Osteocyte (in vitro differentiated cells): Measurements from ENCODE around the gene PLEKHG4B. TPM values are rescaled to one million over a fixed set of nuclear protein-coding genes. Genes with fewer than 3 reads are reported as not detected.

ENCODE experiments used
- DNase-seq: peaks from one replicate; pipeline ENCODE4 v3.0.0; 2021; ENCODE audit warnings: mixed read lengths; ENCODE audit not compliant: unreplicated experiment; ENCODE audit errors: extremely low spot score
- H3K27ac Mint-ChIP-seq: one replicate; pipeline ENCODE4 v1.8.0; 2021; ENCODE audit warnings: mild to moderate bottlenecking, mixed read lengths; ENCODE audit not compliant: unreplicated experiment
- H3K27me3 Mint-ChIP-seq: one replicate; pipeline ENCODE4 v1.8.0; 2021; ENCODE audit warnings: mixed read lengths; ENCODE audit not compliant: unreplicated experiment
- H3K36me3 Mint-ChIP-seq: one replicate; pipeline ENCODE4 v1.8.0; 2021; ENCODE audit warnings: mixed read lengths; ENCODE audit not compliant: unreplicated experiment
- H3K4me1 Mint-ChIP-seq: one replicate; pipeline ENCODE4 v1.8.0; 2021; ENCODE audit warnings: mixed read lengths; ENCODE audit not compliant: unreplicated experiment
- H3K4me3 Mint-ChIP-seq: one replicate; pipeline ENCODE4 v1.8.0; 2021; ENCODE audit warnings: mild to moderate bottlenecking, moderate library complexity, mixed read lengths; ENCODE audit not compliant: unreplicated experiment
- H3K9me3 Mint-ChIP-seq: one replicate; pipeline ENCODE4 v1.8.0; 2021; ENCODE audit warnings: mixed read lengths; ENCODE audit not compliant: unreplicated experiment
- total RNA-seq: library from RNA; stranded (reverse); gene quantifications from 2 replicates; pipeline ENCODE4 v1.2.1, GENCODE V29; 2021
- TF ChIP-seq, protein P1 (sequence below): fragments of 200-600 bp; sonication (generic); IDR thresholded peaks from 2 replicates; pipeline ENCODE4 v1.5.0; 2021; ENCODE audit warnings: antibody characterized with exemption, mild to moderate bottlenecking, moderate library complexity

Gene PLEKHG4B
- total RNA-seq, 1 donor from 2014 or later, result 4.5 TPM

DNA sequence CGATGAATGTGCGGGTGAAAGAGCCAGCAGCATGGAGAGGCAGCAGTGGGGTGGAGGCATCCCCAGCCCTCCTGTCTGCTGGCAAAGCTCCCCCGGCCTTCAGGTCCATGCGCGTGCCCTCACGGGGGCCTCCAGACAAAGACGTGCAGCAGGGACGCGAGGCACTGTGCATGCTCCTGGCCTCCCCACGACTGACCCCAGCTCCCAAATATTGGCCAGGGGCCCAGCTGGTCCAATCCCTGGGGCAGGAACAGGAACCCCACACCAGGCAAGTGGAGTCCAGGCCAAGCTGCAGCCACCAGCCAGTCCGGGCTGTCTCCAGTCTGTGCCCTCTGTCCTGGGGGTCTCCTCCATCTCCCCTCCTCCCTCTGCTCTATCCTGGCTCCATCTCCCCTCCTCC is 65.8 kb downstream of the PLEKHG4B start:
- H3K4me3 Mint-ChIP-seq, result no peak overlapping the region
- TF ChIP-seq, protein P1, sequence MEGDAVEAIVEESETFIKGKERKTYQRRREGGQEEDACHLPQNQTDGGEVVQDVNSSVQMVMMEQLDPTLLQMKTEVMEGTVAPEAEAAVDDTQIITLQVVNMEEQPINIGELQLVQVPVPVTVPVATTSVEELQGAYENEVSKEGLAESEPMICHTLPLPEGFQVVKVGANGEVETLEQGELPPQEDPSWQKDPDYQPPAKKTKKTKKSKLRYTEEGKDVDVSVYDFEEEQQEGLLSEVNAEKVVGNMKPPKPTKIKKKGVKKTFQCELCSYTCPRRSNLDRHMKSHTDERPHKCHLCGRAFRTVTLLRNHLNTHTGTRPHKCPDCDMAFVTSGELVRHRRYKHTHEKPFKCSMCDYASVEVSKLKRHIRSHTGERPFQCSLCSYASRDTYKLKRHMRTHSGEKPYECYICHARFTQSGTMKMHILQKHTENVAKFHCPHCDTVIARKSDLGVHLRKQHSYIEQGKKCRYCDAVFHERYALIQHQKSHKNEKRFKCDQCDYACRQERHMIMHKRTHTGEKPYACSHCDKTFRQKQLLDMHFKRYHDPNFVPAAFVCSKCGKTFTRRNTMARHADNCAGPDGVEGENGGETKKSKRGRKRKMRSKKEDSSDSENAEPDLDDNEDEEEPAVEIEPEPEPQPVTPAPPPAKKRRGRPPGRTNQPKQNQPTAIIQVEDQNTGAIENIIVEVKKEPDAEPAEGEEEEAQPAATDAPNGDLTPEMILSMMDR, result no peak
- no peaks in the 10 kb centered on the region for H3K9me3 Mint-ChIP-seq
- no peaks in the 10 kb centered on the region for H3K27me3 Mint-ChIP-seq
- H3K27ac Mint-ChIP-seq, result no peak overlapping the region
- peaks cover 35% of the 10 kb centered on the region for H3K4me1 Mint-ChIP-seq
- no peak for DNase-seq
- H3K36me3 Mint-ChIP-seq, result peaks cover 5% of the 10 kb centered on the region

DNA sequence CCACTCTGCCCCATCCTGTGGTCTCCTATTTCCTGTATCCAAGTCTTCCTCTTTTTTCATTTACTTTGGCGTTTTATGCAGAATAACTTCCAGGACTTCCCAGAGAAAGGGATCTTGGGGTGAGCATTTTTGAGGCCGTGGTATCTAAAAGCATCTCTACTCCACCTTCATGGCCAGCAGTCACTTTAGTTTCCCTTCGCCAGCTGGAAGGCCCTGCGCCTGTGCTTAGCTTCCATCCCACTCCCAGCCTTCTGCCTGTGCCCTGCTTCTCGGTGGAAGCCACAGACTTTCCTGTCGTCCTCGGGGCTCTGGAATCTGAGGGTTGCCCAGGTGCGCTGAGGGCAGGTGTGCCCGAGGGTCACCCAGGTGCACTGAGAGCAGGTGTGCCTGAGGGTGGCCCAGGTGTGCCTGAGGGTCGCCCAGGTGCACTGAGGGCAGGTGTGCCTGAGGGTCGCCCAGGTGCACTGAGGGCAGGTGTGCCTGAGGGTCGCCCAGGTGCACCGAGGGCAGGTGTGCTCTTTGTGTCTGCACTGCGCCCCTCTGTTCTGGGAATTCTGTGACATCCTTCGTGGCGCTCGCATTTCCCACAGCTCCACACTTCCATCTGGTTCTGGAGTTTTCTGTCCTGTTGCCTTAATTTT is 67.0 kb downstream of the PLEKHG4B start:
- H3K4me1 Mint-ChIP-seq, result peaks cover 29% of the 10 kb centered on the region
- no peaks in the 10 kb centered on the region for H3K9me3 Mint-ChIP-seq
- TF ChIP-seq, protein P1, result no peak
- H3K36me3 Mint-ChIP-seq, result peaks cover 5% of the 10 kb centered on the region
- DNase-seq, result peak; percentile 53
- H3K27ac Mint-ChIP-seq, result no peak overlapping the region
- no peak overlapping the region for H3K4me3 Mint-ChIP-seq
- H3K27me3 Mint-ChIP-seq, result no peaks in the 10 kb centered on the region

DNA sequence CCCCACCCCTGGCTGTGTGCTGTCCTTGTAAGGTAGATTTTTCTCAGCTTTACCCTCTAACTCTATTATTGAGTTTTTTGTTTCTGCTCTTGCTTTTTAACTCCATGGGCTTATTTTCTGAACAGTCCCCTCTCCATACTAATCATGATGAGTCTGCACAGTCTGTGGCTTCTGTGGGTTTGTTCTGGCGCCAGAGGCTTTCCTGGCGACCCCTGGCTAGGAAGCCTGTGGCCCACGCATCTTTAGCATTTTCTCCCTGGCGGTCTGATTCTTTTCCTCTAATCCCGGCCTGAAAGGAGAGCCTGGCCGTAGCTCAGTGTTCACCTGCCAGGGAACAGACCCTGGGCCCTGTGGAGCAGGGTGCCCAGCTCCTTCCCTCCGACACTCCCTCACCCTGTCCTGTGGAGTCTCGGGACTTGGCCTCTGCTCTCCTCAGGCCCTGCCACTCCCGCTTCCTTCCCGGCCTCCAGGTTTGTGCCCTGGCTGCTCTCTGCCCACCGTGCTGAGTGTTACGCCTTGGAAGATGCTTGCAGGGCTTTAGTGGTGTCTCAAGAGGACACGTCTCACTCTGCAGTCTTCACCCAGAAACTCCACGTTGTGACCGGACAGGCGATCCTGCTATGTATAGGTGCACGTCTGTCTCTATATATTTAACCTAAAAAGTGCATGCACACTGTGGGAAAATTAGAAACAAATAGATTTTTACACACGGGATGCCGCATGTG is 67.6 kb downstream of the PLEKHG4B start:
- Mint-ChIP-seq H3K27ac (peak overlapping the region; percentile 58), H3K4me1 (peaks cover 24% of the 10 kb centered on the region), H3K4me3 (no peak overlapping the region), H3K9me3 (no peaks in the 10 kb centered on the region), H3K27me3 (no peaks in the 10 kb centered on the region), H3K36me3 (peaks cover 5% of the 10 kb centered on the region)
- TF ChIP-seq, protein P1, result no peak
- no peak for DNase-seq

DNA sequence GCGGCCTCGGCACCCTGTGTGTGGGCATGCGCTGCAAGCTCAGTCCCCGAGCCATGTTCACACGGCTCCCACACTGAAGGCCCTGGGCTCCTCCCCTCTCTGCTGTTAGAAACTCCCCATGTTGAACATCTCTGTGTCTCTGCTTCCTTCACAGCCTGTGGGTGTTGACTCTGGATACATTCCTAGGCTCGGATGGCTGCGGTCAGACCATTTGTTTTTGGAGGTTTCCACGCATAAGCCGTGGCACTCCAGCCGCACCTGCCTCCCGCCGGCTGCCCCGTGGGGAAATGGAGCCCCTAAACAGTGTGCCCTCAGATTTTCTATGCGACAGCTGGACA is 68.2 kb downstream of the PLEKHG4B start:
- H3K4me3 Mint-ChIP-seq, result no peak overlapping the region
- no peak for DNase-seq
- H3K36me3 Mint-ChIP-seq, result peaks cover 5% of the 10 kb centered on the region
- TF ChIP-seq, protein P1, result no peak
- H3K4me1 Mint-ChIP-seq, result peaks cover 23% of the 10 kb centered on the region
- peak overlapping the region; percentile 58 for H3K27ac Mint-ChIP-seq
- H3K9me3 Mint-ChIP-seq, result no peaks in the 10 kb centered on the region
- H3K27me3 Mint-ChIP-seq, result no peaks in the 10 kb centered on the region

DNA sequence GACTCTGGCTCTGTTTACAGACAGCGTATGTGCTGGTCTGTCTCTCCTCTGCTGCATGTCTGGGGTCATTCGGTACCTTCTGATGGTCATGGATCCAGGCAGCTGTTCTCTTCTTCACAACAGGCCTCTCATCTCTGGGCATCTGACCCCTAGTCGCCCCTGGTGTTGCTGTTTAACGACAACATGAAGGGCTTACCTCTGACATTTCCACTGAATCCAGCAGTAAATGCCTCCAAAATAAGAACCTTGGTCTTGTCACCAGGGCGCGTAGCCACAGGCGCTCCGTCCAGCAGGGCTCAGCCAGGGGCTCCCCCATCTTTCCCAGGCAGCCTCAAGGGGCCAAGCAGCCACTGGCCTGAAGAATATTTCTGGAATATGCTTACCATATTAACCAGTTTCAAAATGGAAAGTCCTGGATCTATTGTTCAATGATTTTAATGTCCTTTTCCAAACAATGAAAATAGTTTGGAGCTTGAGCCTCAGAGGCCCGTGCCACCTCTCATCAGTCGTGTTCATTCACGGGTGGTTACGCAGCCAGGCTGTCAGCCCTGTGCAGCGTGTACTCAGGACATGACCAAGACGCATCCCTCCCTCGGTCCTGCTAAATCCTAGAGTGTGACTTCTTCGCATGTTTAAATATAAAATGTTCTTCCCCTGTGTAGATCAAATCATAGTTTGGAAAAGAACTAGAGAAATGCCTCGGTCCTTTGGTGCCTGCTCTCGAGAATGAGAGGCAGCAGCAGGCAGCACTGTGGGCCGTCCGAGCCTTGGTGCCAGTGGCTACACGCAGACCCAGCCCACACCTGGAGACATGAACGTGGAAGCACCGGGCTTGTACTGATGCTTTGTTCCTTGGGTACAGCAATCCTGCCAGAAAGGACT is 69.2 kb downstream of the PLEKHG4B start:
- Mint-ChIP-seq H3K27me3 (no peaks in the 10 kb centered on the region), H3K4me1 (peaks cover 23% of the 10 kb centered on the region), H3K27ac (no peak overlapping the region), H3K9me3 (no peaks in the 10 kb centered on the region), H3K36me3 (no peaks in the 10 kb centered on the region), H3K4me3 (no peak overlapping the region)
- no peak for DNase-seq
- TF ChIP-seq, protein P1, result no peak
